Vagina (tissue), 2 donors: Measurements from ENCODE around the gene CFAP69. TPM values are rescaled to one million over a fixed set of nuclear protein-coding genes. Genes with fewer than 3 reads are reported as not detected.

ENCODE experiments used
- DNase-seq, 2 donors: peaks; one replicate each; pipeline ENCODE4 v3.0.0-alpha.2; 2017; ENCODE audit errors: extremely low spot score in 2 of 2
- H3K27ac ChIP-seq: fragments of 200-600 bp; sonication (generic); one replicate; pipeline ENCODE4 v1.5.1; 2019
- H3K27me3 ChIP-seq: fragments of 200-600 bp; sonication (generic); one replicate; pipeline ENCODE4 v1.5.1; 2019
- H3K36me3 ChIP-seq, 2 donors: fragments of 200-600 bp; sonication (generic); one replicate each; pipeline ENCODE4 v1.5.1; 2017 to 2019
- H3K4me1 ChIP-seq: fragments of 200-600 bp; sonication (generic); one replicate; pipeline ENCODE4 v1.5.1; 2019
- H3K4me3 ChIP-seq, 2 donors: fragments of 200-600 bp; sonication (generic); 1 replicate in 1 of 2; 2 replicates in 1 of 2; pipeline ENCODE4 v1.5.1; 2016 to 2019
- H3K9me3 ChIP-seq: fragments of 200-600 bp; sonication (generic); one replicate; pipeline ENCODE4 v1.5.1; 2019
- POLR2A ChIP-seq, 2 donors: fragments of 450-650 bp; IDR thresholded peaks; one replicate each; pipeline ENCODE4 v1.6.1; 2017; ENCODE audit warnings: antibody characterized with exemption in 2 of 2, mild to moderate bottlenecking in 2 of 2, moderate library complexity in 2 of 2
- POLR2AphosphoS5 ChIP-seq, 2 donors: sonication (generic); formaldehyde crosslinking; IDR thresholded peaks; one replicate each; pipeline ENCODE4 v1.9.0; 2017; ENCODE audit warnings: antibody characterized with exemption in 2 of 2, mild to moderate bottlenecking in 2 of 2, low read depth in 1 of 2; ENCODE audit not compliant: insufficient read depth in 1 of 2
- intact Hi-C: fragments of 100-400 bp; cut with DNase I; formaldehyde crosslinking; loops from one replicate; pipeline ENCODE4 v1.15.1; 2023
- total RNA-seq: library from RNA; depleted of rRNA; stranded (reverse); fragments of >200 nt; gene quantifications from one replicate; pipeline ENCODE4 v1.2.3, GENCODE V29; 2016
- TF ChIP-seq, protein P1 (sequence below), 3 experiments: fragments of 450-650 bp in 2 of 3; fragments of 200-600 bp in 1 of 3; sonication (generic) in 1 of 3; IDR thresholded peaks; one replicate each; pipeline ENCODE4 v1.5.1; 2017 to 2019; ENCODE audit warnings: antibody characterized with exemption in 3 of 3, mild to moderate bottlenecking in 2 of 3, moderate library complexity in 2 of 3

The CFAP69 gene
- total RNA-seq, 1 donor from 2014 or later: 2.7 TPM

DNA sequence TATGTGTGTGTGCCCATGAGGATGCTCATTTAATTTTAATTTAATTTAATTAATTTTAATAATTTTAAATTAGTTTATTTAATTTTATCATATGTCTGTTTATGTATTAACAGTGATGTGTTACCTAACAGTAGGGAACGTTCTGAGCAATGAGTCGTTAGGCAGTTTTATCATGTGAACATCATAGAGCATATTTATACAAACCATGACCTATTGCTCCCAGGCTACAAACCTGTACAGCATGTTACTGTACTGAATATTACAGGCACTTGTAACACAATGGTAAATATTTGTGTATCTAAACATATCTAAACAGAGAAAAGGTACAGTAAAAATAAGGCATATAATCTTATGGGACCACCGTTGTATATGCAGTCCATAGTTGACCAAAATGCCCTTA is 13.7 kb upstream of the CFAP69 start:
- DNase-seq: no peak
- Histone ChIP-seq H3K27ac (no peak overlapping the region), H3K27me3 (no peaks in the 10 kb centered on the region), H3K9me3 (no peaks in the 10 kb centered on the region), H3K4me3 (no peak overlapping the region), H3K36me3 (no peaks in the 10 kb centered on the region), H3K4me1 (no peaks in the 10 kb centered on the region)
- TF ChIP-seq POLR2AphosphoS5 (IDR thresholded peaks at IDR 0.05; ENCODE audit: insufficient read depth in 1 of 2, low read depth in 1 of 2) (no peak), POLR2A (IDR thresholded peaks at IDR 0.05) (no peak)
- TF ChIP-seq, protein P1, sequence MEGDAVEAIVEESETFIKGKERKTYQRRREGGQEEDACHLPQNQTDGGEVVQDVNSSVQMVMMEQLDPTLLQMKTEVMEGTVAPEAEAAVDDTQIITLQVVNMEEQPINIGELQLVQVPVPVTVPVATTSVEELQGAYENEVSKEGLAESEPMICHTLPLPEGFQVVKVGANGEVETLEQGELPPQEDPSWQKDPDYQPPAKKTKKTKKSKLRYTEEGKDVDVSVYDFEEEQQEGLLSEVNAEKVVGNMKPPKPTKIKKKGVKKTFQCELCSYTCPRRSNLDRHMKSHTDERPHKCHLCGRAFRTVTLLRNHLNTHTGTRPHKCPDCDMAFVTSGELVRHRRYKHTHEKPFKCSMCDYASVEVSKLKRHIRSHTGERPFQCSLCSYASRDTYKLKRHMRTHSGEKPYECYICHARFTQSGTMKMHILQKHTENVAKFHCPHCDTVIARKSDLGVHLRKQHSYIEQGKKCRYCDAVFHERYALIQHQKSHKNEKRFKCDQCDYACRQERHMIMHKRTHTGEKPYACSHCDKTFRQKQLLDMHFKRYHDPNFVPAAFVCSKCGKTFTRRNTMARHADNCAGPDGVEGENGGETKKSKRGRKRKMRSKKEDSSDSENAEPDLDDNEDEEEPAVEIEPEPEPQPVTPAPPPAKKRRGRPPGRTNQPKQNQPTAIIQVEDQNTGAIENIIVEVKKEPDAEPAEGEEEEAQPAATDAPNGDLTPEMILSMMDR (IDR thresholded peaks at IDR 0.05): no peak
- intact Hi-C loops: no loop called here

GRCh38 chr7:90232430-90232829 is 12.5 kb upstream of the CFAP69 start:
- Histone ChIP-seq H3K36me3 (no peaks in the 10 kb centered on the region), H3K9me3 (no peaks in the 10 kb centered on the region), H3K27me3 (no peaks in the 10 kb centered on the region), H3K4me1 (no peaks in the 10 kb centered on the region), H3K27ac (no peak overlapping the region), H3K4me3 (no peak overlapping the region)
- no peak for DNase-seq
- TF ChIP-seq, protein P1 (IDR thresholded peaks at IDR 0.05): no peak
- TF ChIP-seq POLR2A (IDR thresholded peaks at IDR 0.05) (no peak), POLR2AphosphoS5 (IDR thresholded peaks at IDR 0.05; ENCODE audit: insufficient read depth in 1 of 2, low read depth in 1 of 2) (no peak)
- intact Hi-C loops: no loop called here

- no peaks in the 10 kb centered on the region for H3K27me3 ChIP-seq
- DNase-seq: no peak
- intact Hi-C loops: no loop called here
Measured at GRCh38 chr7:90233569-90233968, 11.4 kb upstream of the CFAP69 start.

GRCh38 chr7:90236721-90237289 is 8.2 kb upstream of the CFAP69 start:
- DNase-seq: no peak
- Histone ChIP-seq H3K27ac (no peak overlapping the region), H3K27me3 (no peaks in the 10 kb centered on the region), H3K36me3 (no peaks in the 10 kb centered on the region), H3K4me1 (no peaks in the 10 kb centered on the region), H3K4me3 (no peak overlapping the region), H3K9me3 (no peaks in the 10 kb centered on the region)
- no peak for TF ChIP-seq POLR2A (IDR thresholded peaks at IDR 0.05)
- TF ChIP-seq, protein P1 (IDR thresholded peaks at IDR 0.05): no peak
- no peak for TF ChIP-seq POLR2AphosphoS5 (IDR thresholded peaks at IDR 0.05; ENCODE audit: insufficient read depth in 1 of 2, low read depth in 1 of 2)
- intact Hi-C loops: no loop called here

More at GRCh38 chr7:90233569-90233968, 11.4 kb upstream of the CFAP69 start:
- TF ChIP-seq, protein P1 (IDR thresholded peaks at IDR 0.05): no peak
- TF ChIP-seq POLR2A (IDR thresholded peaks at IDR 0.05) (no peak), POLR2AphosphoS5 (IDR thresholded peaks at IDR 0.05; ENCODE audit: insufficient read depth in 1 of 2, low read depth in 1 of 2) (no peak)
- H3K4me3 ChIP-seq: no peak overlapping the region
- H3K9me3 ChIP-seq: no peaks in the 10 kb centered on the region
- H3K27ac ChIP-seq: no peak overlapping the region
- H3K36me3 ChIP-seq: no peaks in the 10 kb centered on the region
- H3K4me1 ChIP-seq: no peaks in the 10 kb centered on the region

DNA sequence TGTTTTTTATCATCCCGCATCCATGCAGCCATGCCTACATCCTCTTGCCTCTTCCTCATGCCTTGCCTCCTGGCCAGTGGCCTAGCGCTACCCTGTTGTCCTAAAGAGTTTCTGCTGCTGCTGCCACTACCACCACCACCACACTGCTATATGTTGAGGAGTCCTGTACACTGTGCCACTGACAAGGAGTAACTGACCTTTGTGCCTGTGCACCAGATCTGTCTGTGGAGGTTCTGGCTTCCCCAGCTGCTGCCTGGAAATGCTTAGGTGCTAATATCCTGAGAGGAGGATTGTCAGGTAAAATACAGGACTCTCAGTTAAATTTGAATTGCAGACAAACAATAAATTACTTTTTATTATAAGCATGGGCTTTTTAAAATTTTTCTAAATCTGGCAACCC is 7.0 kb upstream of the CFAP69 start:
- no peak for DNase-seq
- TF ChIP-seq POLR2A (IDR thresholded peaks at IDR 0.05): no peak
- TF ChIP-seq POLR2AphosphoS5 (IDR thresholded peaks at IDR 0.05; ENCODE audit: insufficient read depth in 1 of 2, low read depth in 1 of 2): no peak
- TF ChIP-seq, protein P1 (IDR thresholded peaks at IDR 0.05): no peak
- intact Hi-C loops: no loop called here

More for the DNA sequence above, 7.0 kb upstream of the CFAP69 start:
- no peaks in the 10 kb centered on the region for H3K9me3 ChIP-seq
- H3K4me3 ChIP-seq: no peak overlapping the region
- no peaks in the 10 kb centered on the region for H3K4me1 ChIP-seq
- no peaks in the 10 kb centered on the region for H3K36me3 ChIP-seq
- no peak overlapping the region for H3K27ac ChIP-seq
- H3K27me3 ChIP-seq: no peaks in the 10 kb centered on the region
